Esophagus squamous epithelium (tissue), 4 donors: ENCODE data around the gene CHTOP.

Experiments used
- CTCF ChIP-seq, 6 experiments: fragments of 450-650 bp in 4 of 6; fragments of 200-600 bp in 2 of 6; sonication (generic) in 2 of 6; IDR thresholded peaks; one replicate each; pipeline ENCODE4 v1.5.1; 2016 to 2019; ENCODE audit warnings: antibody characterized with exemption in 6 of 6, mild to moderate bottlenecking in 4 of 6, moderate library complexity in 4 of 6
- POLR2A ChIP-seq, 4 donors: fragments of 450-650 bp; IDR thresholded peaks; one replicate each; pipeline ENCODE4 v1.6.1; 2017; ENCODE audit warnings: antibody characterized with exemption in 4 of 4, mild to moderate bottlenecking in 4 of 4, moderate library complexity in 3 of 4

- no peak for TF ChIP-seq CTCF (IDR thresholded peaks at IDR 0.05)
- TF ChIP-seq POLR2A (IDR thresholded peaks at IDR 0.05), result no peak
Observed at GRCh38 chr1:153688276-153688675, 54.4 kb downstream of the CHTOP start.
